Measurements from ENCODE around the gene POLDIP2. TPM values are rescaled to one million over a fixed set of nuclear protein-coding genes. Genes with fewer than 3 reads are reported as not detected.

The POLDIP2 gene
- total RNA-seq, 4 donors from 2014 or later, result 37.7 to 53.0 (median 41.2) TPM

DNA sequence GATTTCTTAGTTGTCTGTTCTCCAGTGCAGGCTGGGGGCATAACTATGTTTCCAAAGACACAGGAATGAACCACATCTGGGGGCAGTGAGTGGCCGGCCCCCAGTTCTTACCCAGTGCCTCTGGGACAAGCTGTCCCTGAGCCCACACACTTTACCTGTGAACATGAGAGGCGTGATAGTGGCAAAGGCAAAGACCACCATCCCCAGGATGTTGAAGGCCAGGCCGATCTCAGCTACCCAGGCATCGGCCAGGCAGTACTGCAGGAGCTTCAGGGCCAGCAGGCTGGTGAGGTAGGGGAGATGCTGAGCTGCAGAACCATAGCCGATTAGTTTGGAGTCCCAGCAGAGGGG, 47.1 kb upstream of the POLDIP2 start:
- no peak overlapping the region for H3K4me3 ChIP-seq
- intact Hi-C loops (cut with DNase I; ENCODE audit: low total_unique reads), result no loop called here
- DNase-seq, result no peak
- H3K4me1 ChIP-seq, result peaks cover 0 to 5% of the 10 kb centered on the region in 2 donors
- H3K27me3 ChIP-seq, result no peaks in the 10 kb centered on the region
- TF ChIP-seq POLR2A (IDR thresholded peaks at IDR 0.05), result no peak
- TF ChIP-seq, protein P1, sequence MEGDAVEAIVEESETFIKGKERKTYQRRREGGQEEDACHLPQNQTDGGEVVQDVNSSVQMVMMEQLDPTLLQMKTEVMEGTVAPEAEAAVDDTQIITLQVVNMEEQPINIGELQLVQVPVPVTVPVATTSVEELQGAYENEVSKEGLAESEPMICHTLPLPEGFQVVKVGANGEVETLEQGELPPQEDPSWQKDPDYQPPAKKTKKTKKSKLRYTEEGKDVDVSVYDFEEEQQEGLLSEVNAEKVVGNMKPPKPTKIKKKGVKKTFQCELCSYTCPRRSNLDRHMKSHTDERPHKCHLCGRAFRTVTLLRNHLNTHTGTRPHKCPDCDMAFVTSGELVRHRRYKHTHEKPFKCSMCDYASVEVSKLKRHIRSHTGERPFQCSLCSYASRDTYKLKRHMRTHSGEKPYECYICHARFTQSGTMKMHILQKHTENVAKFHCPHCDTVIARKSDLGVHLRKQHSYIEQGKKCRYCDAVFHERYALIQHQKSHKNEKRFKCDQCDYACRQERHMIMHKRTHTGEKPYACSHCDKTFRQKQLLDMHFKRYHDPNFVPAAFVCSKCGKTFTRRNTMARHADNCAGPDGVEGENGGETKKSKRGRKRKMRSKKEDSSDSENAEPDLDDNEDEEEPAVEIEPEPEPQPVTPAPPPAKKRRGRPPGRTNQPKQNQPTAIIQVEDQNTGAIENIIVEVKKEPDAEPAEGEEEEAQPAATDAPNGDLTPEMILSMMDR (IDR thresholded peaks at IDR 0.05), result no peak
- no peak overlapping the region for H3K27ac ChIP-seq
- H3K36me3 ChIP-seq, result no peaks in the 10 kb centered on the region
- no peaks in the 10 kb centered on the region for H3K9me3 ChIP-seq

DNA sequence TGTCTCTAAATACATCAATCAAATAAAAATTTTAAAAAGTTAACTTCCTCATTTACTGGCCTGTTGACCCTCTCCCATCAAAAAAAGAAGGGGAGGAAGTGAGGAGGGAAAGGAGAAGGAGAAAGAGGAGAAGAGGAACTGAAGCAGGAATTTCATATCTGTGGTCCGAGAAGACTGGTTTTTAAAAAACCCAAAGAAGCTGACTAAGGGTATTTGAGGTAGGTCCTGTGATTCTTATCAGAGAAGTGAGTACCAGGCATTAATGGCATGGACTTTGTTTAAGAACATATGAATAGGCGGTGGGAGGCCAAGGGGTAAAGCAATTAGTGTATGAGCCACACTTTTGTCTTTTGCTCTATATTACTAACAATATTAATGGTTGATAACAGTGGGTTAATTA, 46.7 kb upstream of the POLDIP2 start:
- intact Hi-C loops (cut with DNase I; ENCODE audit: low total_unique reads), result no loop called here
- no peak overlapping the region for H3K4me3 ChIP-seq
- peaks cover 0 to 5% of the 10 kb centered on the region in 2 donors for H3K4me1 ChIP-seq
- TF ChIP-seq POLR2A (IDR thresholded peaks at IDR 0.05), result no peak
- TF ChIP-seq, protein P1 (IDR thresholded peaks at IDR 0.05), result no peak
- no peak for DNase-seq
- no peaks in the 10 kb centered on the region for H3K27me3 ChIP-seq
- H3K9me3 ChIP-seq, result no peaks in the 10 kb centered on the region
- H3K36me3 ChIP-seq, result no peaks in the 10 kb centered on the region
- H3K27ac ChIP-seq, result no peak overlapping the region

DNA sequence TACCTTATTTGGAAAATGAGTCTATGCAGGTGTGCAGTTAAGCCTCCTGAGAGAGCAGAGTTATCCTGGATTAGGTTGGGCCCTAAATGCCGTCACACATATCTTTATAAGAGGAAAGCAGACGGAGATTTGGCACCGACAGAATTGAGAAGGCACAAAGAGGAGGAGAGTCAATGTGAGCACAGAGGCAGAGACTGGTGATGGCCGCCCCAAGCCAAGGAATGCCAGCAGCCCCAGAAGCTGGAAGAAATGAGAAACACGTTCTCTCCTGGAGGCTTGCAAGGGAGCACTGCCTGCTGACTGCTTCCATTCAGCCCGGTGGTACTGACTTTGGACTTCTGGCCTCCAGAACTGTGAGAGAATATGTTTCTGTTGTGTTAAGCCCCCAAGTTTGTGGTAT, 45.5 kb upstream of the POLDIP2 start:
- intact Hi-C loops (cut with DNase I; ENCODE audit: low total_unique reads), result no loop called here
- H3K36me3 ChIP-seq, result no peaks in the 10 kb centered on the region

DNA sequence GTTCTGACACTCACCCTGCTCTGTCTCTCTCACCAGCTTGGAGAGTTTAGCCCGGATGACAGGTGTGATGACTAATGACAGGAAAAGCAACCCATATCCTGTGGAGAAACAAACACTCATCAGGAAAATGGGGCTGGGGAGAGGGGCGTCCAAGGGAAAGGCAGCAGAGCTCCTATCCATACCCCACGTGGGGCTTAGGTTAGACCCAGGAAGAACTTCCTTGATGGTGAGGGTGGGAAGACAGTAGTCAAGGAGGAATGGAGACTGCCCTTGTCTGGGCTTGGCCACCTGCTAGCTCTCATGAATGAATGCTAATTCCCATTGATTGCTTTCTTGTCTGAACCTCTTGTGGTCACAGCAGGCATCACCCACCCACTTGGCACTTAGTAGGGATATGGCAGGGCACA, 44.9 kb upstream of the POLDIP2 start:
- no peak overlapping the region for H3K4me3 ChIP-seq
- DNase-seq, result no peak
- no peaks in the 10 kb centered on the region for H3K27me3 ChIP-seq
- no peak for TF ChIP-seq POLR2A (IDR thresholded peaks at IDR 0.05)
- TF ChIP-seq, protein P1 (IDR thresholded peaks at IDR 0.05), result no peak
- H3K36me3 ChIP-seq, result no peaks in the 10 kb centered on the region
- peaks cover 0 to 5% of the 10 kb centered on the region in 2 donors for H3K4me1 ChIP-seq
- no peak overlapping the region for H3K27ac ChIP-seq
- H3K9me3 ChIP-seq, result no peaks in the 10 kb centered on the region
- intact Hi-C loops (cut with DNase I; ENCODE audit: low total_unique reads), result no loop called here

More for the DNA sequence above, 45.5 kb upstream of the POLDIP2 start:
- Histone ChIP-seq H3K4me1 (peaks cover 0 to 5% of the 10 kb centered on the region in 2 donors), H3K27me3 (no peaks in the 10 kb centered on the region), H3K9me3 (no peaks in the 10 kb centered on the region), H3K27ac (no peak overlapping the region), H3K4me3 (no peak overlapping the region)
- TF ChIP-seq, protein P1 (IDR thresholded peaks at IDR 0.05), result no peak
- no peak for TF ChIP-seq POLR2A (IDR thresholded peaks at IDR 0.05)
- DNase-seq, result no peak

DNA sequence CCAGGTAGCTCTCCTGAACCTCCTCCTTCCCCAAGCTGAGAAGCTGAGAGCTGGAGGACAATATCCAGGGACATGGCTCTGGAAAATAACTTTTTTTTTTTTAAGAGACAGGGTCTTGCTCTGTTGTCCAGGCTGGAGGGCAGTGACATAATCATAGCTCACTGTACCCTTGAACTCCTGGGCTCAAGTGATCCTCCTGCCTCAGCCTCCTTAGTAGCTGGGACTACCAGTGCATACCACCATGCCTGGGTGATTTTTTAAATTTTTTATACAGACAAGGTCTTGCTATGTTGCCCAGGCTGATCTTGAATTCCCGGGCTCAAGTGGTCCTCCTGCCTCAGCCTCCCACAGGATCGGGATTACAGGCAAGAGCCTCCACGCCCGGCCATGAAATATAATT, 42.5 kb upstream of the POLDIP2 start:
- DNase-seq, result no peak
- H3K36me3 ChIP-seq, result no peaks in the 10 kb centered on the region
- no peak overlapping the region for H3K4me3 ChIP-seq
- H3K9me3 ChIP-seq, result no peaks in the 10 kb centered on the region
- no peaks in the 10 kb centered on the region for H3K27me3 ChIP-seq
- intact Hi-C loops (cut with DNase I; ENCODE audit: low total_unique reads), result no loop called here
- no peak overlapping the region for H3K27ac ChIP-seq
- no peaks in the 10 kb centered on the region for H3K4me1 ChIP-seq
- TF ChIP-seq POLR2A (IDR thresholded peaks at IDR 0.05), result no peak
- TF ChIP-seq, protein P1 (IDR thresholded peaks at IDR 0.05), result no peak
